GM12874 (cell line): ENCODE measurements around the gene PNPLA6.

Experiments
- TF ChIP-seq, protein P1 (sequence below): IDR thresholded peaks from 2 replicates; pipeline ENCODE4 v1.5.1; 2011; ENCODE audit warnings: low read depth, mild to moderate bottlenecking, control low read depth, low read length, moderate library complexity; ENCODE audit not compliant: insufficient read depth

Gene PNPLA6

DNA sequence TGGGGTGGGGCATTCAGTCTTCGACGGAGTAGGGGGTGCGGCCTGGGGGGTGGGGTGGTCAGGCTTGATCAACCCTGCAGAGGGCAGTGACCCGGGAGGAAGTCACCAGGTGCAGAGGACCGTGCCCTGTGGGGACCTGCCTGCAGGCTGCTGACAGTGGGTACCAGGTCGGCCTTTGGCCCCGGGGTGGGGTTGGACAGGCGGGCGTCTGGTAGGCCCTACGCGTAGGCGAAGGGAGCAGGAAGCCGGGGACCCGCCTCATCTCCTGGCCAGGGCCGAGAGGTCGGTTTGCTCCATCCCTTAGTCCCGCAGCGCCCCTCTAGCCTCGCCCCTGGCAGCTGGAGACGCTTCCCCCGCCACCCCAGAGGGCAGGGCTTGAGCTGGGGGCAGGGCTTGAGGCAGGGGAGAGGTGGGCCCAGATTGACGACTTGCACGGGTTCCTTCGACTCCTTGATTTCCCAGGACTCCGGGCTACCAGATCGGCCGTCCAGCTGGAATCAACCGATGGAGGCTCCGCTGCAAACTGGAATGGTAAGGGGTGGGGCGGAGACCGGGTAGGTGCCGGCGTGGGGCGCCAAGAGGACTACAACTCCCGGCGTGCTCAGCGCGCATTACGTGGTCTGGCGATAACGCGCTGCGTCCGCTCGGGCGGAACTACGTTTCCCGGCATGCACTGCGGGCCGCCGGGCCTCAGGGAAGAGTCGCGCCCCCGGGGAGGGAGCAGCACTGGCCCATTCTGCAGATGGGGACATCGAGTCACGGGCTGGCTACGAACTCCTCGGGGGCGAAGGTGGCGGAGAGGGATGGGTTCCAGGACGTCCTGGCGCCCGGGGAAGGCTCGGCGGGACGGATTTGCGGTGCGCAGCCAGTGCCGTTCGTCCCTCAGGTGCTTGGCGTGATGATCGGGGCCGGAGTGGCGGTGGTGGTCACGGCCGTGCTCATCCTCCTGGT lies at the start of gene PNPLA6:
PNPLA6 (plus strand) TSS at position 671 of the 951 bp plus-strand sequence; CDS start at position 743, 72 bp downstream.
- TF ChIP-seq, protein P1, sequence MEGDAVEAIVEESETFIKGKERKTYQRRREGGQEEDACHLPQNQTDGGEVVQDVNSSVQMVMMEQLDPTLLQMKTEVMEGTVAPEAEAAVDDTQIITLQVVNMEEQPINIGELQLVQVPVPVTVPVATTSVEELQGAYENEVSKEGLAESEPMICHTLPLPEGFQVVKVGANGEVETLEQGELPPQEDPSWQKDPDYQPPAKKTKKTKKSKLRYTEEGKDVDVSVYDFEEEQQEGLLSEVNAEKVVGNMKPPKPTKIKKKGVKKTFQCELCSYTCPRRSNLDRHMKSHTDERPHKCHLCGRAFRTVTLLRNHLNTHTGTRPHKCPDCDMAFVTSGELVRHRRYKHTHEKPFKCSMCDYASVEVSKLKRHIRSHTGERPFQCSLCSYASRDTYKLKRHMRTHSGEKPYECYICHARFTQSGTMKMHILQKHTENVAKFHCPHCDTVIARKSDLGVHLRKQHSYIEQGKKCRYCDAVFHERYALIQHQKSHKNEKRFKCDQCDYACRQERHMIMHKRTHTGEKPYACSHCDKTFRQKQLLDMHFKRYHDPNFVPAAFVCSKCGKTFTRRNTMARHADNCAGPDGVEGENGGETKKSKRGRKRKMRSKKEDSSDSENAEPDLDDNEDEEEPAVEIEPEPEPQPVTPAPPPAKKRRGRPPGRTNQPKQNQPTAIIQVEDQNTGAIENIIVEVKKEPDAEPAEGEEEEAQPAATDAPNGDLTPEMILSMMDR: no peak

DNA sequence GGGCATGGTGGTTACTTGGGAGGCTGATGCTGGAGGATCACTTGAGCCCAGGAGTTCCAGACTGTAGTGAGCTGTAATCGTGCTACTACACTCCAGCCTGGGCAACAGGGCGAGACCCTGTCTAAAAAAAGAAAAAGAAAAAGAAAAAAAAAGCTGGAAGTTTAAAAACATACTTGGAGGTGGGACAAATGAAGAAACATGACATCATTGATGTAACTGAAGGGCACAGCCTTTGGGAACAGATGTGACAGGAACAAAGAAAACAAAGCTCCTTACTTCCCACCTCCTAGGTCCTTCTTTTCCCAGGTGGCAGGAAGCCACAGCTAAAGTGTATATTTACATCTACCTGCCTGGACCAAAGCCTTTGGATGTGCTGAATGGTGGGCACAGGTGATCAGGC lies 48.6 kb upstream of the PNPLA6 start:
- TF ChIP-seq, protein P1: no peak

DNA sequence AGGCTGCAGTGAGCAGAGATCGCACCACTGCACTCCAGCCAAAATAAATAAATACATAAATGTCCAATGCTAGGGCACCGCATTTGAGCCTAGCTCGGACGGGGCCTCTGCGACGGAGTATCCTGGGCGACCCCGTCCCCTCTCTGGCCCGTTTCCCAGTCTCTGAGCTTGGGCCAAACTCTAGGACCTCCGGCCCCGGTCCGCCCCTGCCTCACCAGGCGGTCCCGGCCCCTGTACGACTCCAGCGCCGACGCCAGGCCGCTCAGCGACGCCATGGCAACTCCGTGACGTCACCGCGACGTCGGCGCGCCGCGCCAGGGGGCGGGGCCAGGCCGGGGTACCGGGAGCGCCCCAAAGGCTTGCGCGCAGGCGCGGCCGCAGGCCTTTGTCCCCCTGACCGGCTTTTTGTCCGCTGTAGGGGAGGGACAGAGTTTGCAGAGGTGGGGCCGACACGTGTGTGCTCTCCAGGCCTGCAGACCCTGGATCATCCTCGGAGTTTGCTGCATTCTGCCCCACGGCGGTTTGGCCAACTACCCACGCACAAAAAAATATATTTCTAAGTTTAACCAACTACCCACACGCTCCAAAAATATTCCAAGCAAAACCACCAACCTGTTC lies 46.7 kb upstream of the PNPLA6 start, which contains the start of gene PEX11G:
PEX11G (minus strand) TSS at position 300 of the 618 bp plus-strand sequence; CDS start at position 275, 25 bp downstream.
- TF ChIP-seq, protein P1: no peak

DNA sequence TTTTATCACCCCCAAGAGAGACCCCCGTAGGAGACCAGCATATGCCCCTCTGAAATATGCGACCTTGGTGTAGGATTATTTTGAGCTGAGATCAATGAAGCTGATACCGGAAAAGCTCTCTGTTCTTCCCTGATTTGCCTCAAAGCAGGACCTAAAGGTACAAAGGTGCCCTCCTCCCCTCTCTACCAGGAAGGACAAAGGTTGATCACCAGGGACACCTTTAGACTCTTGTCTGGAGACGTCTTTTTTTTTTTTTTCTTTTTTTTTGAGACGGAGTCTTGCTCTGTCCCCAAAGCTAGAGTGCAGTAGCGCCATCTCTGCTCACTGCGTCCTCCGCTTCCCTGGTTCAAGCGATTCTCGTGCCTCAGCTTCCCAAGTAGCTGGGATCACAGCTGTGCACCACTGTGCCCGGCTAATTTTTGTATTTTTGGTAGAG lies 45.9 kb upstream of the PNPLA6 start:
- TF ChIP-seq, protein P1: no peak

DNA sequence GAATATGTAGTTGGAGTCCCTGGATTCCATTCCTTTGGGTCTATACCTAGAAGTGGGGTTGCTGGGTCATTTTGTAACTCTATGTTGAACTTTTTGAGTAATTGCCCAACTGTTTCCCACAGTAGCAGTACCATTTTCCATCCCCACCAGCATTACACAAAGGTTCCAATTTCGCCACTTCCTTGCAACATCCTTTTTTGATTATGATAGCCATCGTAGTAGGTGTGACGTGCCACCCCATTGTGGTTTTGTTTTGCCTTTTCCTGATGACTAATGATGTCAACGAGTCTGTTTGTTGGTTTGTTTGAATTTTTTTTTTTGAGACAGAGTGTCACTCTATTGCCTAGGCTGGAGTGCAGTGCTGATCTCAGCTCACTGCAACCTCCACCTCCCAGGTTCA lies 43.4 kb upstream of the PNPLA6 start:
- TF ChIP-seq, protein P1: no peak

DNA sequence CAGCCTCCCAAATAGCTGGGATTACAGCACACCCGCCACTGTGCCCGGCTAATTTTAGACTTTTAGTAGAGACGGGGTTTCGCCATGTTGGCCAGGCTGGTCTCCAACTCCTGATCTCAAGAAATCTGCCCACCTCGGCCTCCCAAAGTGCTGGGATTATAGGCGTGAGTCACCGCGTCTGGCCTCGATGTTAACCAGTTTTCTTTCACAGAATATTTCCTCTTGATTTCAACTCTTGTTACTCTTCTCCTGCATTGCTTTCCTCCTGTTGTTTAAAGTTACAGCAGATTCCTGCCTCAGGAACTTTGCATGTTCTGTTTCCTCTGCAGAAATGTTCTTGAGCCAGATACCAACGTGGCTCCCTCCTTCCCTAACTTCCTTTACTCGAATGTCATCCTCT lies 43.0 kb upstream of the PNPLA6 start:
- TF ChIP-seq, protein P1: no peak

DNA sequence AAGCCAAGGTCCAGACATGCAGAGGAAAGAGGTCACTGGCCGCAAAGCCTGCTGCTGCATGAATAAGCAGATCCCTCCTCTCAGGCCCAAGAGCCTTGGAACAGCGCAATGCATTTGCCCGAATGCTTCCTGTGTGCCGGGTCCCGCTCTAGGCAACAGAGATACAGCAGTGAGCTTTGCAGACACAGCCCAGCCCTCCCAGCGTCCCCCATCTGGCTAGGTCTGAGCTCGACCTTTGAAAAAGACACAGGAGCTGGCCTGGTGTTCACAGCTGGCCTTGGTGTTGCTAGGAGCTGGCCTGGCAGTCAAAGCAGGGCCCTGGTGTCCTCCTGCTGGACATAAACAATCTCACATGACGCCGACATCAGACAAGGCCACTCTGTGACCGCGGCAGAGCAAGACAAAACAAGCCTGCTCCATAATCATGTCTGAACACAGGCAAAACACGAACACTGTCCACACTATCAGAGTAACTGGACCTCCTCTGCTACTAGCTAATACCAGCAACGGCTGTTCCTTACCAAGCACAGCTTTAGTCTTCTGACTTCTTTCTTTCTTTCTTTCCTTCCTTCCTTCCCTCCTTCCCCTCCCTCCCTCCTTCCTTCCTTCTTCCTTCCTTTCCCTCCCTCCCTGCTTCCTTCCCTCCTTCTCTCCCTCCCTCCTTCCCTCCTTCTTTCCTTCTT lies 41.0 kb upstream of the PNPLA6 start:
- TF ChIP-seq, protein P1: no peak
